Sigmoid colon (tissue), 4 donors: Measurements from ENCODE around the gene BATF.

ENCODE experiments used
- CTCF ChIP-seq, 4 experiments: fragments of 450-650 bp in 3 of 4; fragments of 200-600 bp in 1 of 4; IDR thresholded peaks; one replicate each; pipeline ENCODE4 v1.5.1; 2016 to 2019; ENCODE audit warnings: antibody characterized with exemption in 4 of 4, mild to moderate bottlenecking in 3 of 4, moderate library complexity in 2 of 4
- EP300 ChIP-seq, 4 donors: sonication (generic); formaldehyde crosslinking; IDR thresholded peaks; one replicate each; pipeline ENCODE4 v1.6.1; 2017; ENCODE audit warnings: antibody characterized with exemption in 4 of 4

DNA sequence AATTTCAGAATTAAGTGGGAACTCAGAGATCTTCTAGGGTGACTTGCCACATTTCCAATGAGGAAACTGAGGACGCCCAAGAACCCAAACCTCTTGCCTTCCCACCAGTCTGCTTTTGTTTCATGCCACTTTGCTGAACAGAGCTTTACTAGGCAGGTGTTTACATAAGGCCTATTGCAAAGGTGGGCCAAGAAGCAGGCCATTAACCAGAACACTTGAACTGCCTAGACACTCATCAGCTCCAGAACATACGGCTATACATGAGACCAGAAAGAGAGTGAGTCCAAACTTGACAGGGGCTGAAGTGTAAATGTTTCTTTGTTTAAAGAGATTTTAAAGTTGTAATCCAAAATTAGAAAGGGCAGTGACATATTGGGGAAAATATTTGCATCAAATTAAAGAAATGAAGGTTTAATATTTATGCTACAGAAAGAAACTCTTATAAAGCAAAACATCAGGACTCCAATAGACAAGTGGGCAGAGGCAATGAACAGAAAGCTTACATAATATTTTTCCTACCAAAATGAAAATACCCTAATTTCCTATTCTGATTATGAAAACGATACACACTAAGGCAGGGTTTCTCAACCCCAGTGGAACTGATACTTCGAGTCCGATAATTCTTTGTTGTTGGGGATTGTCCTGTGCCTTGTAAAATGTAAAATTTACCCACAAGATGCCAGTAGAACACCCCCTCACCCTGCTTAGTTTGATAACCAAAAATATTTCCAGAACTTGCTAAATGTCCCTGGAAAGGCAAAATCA is 11.7 kb downstream of the BATF start:
- no peak for TF ChIP-seq CTCF (IDR thresholded peaks at IDR 0.05)
- TF ChIP-seq EP300 (IDR thresholded peaks at IDR 0.05): no peak
